ENCODE measurements around the gene DIP2B.
A peak's percentile ranks its signal among the peaks of the same experiment; 100 is the strongest.

The DIP2B gene

GRCh38 chr12:50569876-50570275 is 65.1 kb downstream of the DIP2B start:
- no peak for TF ChIP-seq GATA3 (IDR thresholded peaks at IDR 0.05; ENCODE audit: low read depth, low read length)
- no peak for TF ChIP-seq GATA2 (IDR thresholded peaks at IDR 0.05; ENCODE audit: low read depth, low read length)

DNA sequence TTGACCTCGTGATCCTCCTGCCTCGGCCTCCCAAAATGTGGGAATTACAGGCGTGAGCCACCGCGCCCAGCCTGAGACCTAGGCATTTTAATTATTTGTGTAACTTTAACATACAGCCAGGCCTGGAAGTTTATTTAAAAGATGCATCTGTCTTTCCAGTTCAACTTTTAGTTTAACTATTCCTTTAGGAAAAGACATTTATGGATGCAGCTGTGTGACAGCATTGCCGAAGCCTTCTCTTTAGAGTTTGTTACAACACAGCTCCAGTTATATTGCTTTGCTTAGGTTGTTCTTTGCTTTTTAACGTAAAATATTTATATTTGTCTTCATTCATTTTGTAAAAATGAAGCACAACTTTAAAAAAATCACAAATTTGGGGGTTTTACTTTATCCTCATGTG is 67.0 kb downstream of the DIP2B start:
- TF ChIP-seq GATA3 (IDR thresholded peaks at IDR 0.05; ENCODE audit: low read depth, low read length) = no peak
- no peak for TF ChIP-seq GATA2 (IDR thresholded peaks at IDR 0.05; ENCODE audit: low read depth, low read length)

DNA sequence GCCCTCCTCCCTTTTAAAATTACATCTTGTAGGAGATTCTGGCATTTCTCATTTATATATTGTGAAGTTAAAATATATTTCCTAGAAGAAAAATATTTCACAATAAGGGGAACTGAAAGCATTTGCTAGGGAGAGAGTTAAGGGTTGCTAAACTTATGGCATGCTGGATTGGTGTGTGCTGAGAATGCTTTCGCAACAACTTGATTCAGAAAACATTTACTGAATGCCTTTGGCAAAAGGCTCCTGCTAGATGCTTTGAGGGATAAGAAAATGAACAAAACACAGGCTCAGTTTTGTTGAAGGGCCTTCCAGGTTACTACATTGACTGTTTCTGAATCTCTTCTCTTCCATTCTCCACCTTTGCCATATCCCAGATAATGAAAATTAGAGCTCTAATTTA is 67.5 kb downstream of the DIP2B start:
- peak; percentile 83 for TF ChIP-seq GATA3 (IDR thresholded peaks at IDR 0.05; ENCODE audit: low read depth, low read length)
- TF ChIP-seq GATA2 (IDR thresholded peaks at IDR 0.05; ENCODE audit: low read depth, low read length) = peak; percentile 89

- TF ChIP-seq GATA3 (IDR thresholded peaks at IDR 0.05; ENCODE audit: low read depth, low read length) (no peak), GATA2 (IDR thresholded peaks at IDR 0.05; ENCODE audit: low read depth, low read length) (no peak)
These were observed 68.0 kb downstream of the DIP2B start for GRCh38 chr12:50572760-50573159.

DNA sequence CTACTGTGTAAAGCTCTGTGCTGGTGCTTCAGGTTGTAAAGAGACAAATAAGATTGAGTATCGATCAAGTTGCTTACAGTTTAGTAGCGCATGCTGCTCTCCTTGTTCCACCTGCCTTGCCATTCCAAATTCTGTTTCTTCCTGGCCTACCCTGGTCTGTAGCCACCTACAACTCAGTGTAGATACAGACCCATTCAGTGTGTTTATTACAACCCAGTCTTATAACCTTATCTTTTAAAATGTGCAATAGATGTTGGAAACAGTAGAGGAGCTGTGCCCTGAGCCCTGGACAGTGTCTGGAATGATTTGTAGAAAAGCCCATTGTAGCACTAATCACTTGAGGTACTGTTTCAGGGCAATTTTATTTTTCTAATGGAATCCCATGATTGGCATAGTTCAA is 68.5 kb downstream of the DIP2B start:
- TF ChIP-seq GATA3 (IDR thresholded peaks at IDR 0.05; ENCODE audit: low read depth, low read length) (no peak), GATA2 (IDR thresholded peaks at IDR 0.05; ENCODE audit: low read depth, low read length) (no peak)

GRCh38 chr12:50574601-50575348 is 70.0 kb downstream of the DIP2B start:
- no peak for TF ChIP-seq GATA2 (IDR thresholded peaks at IDR 0.05; ENCODE audit: low read depth, low read length)
- TF ChIP-seq GATA3 (IDR thresholded peaks at IDR 0.05; ENCODE audit: low read depth, low read length) = no peak

DNA sequence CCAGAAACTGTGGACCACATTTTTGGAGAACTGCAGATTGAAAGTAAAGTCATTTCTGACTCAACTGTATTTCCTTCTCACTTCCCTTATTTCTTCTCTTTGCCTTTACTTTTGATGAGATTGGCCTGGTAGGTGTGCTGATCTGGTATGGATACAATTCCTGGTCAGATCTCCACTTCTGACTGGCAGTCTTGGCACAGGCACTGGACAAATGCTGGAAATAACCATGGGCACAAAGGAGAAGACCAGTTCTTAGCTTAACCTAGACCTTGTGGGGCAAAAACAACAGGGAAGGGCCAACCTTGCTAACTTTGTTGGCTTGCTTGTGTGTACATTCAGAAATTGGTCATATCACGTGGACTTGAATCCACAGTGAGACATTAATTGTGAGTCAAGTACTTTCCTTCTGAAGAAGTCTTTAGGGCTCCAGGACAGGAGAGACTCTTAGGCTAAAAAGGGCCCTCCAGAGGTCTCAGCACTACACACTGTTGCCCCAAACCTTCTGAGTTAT is 75.0 kb downstream of the DIP2B start:
- TF ChIP-seq GATA2 (IDR thresholded peaks at IDR 0.05; ENCODE audit: low read depth, low read length) (no peak), GATA3 (IDR thresholded peaks at IDR 0.05; ENCODE audit: low read depth, low read length) (no peak)

GRCh38 chr12:50580436-50580835 is 75.7 kb downstream of the DIP2B start:
- no peak for TF ChIP-seq GATA3 (IDR thresholded peaks at IDR 0.05; ENCODE audit: low read depth, low read length)
- no peak for TF ChIP-seq GATA2 (IDR thresholded peaks at IDR 0.05; ENCODE audit: low read depth, low read length)

GRCh38 chr12:50581226-50582184 is 76.7 kb downstream of the DIP2B start:
- TF ChIP-seq GATA3 (IDR thresholded peaks at IDR 0.05; ENCODE audit: low read depth, low read length) (no peak), GATA2 (IDR thresholded peaks at IDR 0.05; ENCODE audit: low read depth, low read length) (no peak)

- TF ChIP-seq GATA2 (IDR thresholded peaks at IDR 0.05; ENCODE audit: low read depth, low read length) (no peak), GATA3 (IDR thresholded peaks at IDR 0.05; ENCODE audit: low read depth, low read length) (no peak)
These were observed 79.3 kb downstream of the DIP2B start for GRCh38 chr12:50584135-50584534.

DNA sequence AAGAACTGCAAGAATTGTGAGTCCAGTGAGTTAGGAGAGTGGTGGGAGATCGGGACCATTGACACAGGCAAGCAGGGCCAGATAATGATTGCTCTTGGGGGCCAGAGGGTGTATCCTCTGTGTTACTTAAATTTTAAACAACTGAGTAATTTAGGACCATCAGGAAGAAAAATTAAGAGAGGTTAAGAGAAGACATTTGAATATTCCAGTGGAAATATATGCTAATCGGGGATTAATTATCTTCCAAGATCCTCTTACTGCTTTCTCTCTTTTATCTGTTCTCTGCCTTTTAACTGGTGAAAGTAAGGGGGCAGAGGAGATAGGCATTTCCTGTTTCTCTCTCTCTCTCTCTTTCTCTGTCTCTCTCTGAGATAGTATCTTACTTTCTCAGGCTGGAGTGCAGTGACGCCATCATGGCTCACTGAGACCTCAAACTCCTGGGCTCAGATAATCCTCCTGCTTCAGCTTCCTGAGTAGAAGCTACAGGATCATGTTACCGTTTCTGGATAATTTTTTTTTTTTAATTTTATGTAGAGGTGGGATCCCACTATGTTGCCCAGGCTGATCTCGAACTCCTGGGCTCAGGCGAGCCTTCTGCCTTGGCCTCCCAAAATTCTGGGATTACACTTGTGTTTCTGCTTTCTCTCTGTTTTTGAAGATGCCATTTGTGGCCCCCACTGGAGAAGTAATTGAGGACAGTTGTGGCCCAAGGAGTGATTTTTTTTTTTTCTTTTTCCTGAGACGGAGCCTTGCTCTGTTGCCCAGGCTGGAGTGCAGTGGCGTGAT is 85.1 kb downstream of the DIP2B start:
- no peak for TF ChIP-seq GATA3 (IDR thresholded peaks at IDR 0.05; ENCODE audit: low read depth, low read length)
- TF ChIP-seq GATA2 (IDR thresholded peaks at IDR 0.05; ENCODE audit: low read depth, low read length) = no peak

DNA sequence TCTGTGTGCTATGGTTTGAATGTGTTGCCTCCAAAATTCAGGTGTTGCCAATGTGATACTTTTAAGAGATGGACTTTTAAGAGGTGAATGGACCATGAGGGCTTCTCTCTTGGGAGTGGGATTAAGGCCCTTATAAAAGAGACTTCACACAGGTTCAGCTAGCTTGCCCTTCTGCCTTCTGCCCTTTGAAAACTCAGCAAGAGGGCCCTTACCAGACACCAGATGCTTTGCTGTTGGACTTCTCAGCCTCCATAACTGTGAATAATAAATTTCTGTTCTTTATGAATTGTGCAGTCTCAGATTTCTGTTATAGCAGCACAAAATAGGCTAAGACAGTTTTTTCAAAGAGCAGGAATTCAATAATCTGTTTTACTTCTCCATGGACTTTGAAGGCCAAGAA is 86.1 kb downstream of the DIP2B start:
- TF ChIP-seq GATA2 (IDR thresholded peaks at IDR 0.05; ENCODE audit: low read depth, low read length) (no peak), GATA3 (IDR thresholded peaks at IDR 0.05; ENCODE audit: low read depth, low read length) (no peak)

GRCh38 chr12:50595667-50596066 is 90.9 kb downstream of the DIP2B start:
- TF ChIP-seq GATA2 (IDR thresholded peaks at IDR 0.05; ENCODE audit: low read depth, low read length) (no peak), GATA3 (IDR thresholded peaks at IDR 0.05; ENCODE audit: low read depth, low read length) (no peak)

All from SH-SY5Y (cell line).